ENCODE measurements around the gene RAB1A. TPM values are rescaled to one million over a fixed set of nuclear protein-coding genes. Genes with fewer than 3 reads are reported as not detected.
A peak's percentile ranks its signal among the peaks of the same experiment; 100 is the strongest.

RAB1A gene
- total and polyA plus RNA-seq, 9 of the 15 experiments (the other 6 are each of a cell fraction or from before 2014, with no cell fraction given), result 43.8 to 163 (median 67.7) TPM

GRCh38 chr2:65062843-65063825 is 66.8 kb downstream of the RAB1A start (continued):
- TF ChIP-seq SOX6 (IDR thresholded peaks at IDR 0.05) (0 out of 2 replicates have a peak, but pooled peaks have one; percentile 11), HNRNPH1 (optimal IDR thresholded peaks at IDR 0.05; ENCODE audit: low read depth, low read length) (no peak), KDM1A (IDR thresholded peaks at IDR 0.05) (0 out of 4 replicates have a peak, but pooled peaks of 1 of the 2 experiments have one; percentile 23), ZNF707 (CRISPR knock-in tag; conservative IDR thresholded peaks at IDR 0.05) (no peak), RFX1 (IDR thresholded peaks at IDR 0.05) (no peak), TSHZ1 (CRISPR knock-in tag; IDR thresholded peaks at IDR 0.05) (no peak), KLF16 (IDR thresholded peaks at IDR 0.05) (0 out of 2 replicates have a peak, but pooled peaks have one; percentile 36), CREM (IDR thresholded peaks at IDR 0.05; ENCODE audit: low read depth) (0 out of 2 replicates have a peak, but pooled peaks have one; percentile 23), POLR3G (IDR thresholded peaks at IDR 0.05; ENCODE audit: extremely low read depth, insufficient read length, insufficient replicate concordance) (no peak), CBFA2T2 (conservative IDR thresholded peaks at IDR 0.05) (peak; percentile 53; the same call in 1 of the 2 replicates), MAFF (IDR thresholded peaks at IDR 0.05; ENCODE audit: low read length) (peak; percentile 29; the same call in 1 of the 2 replicates), SFPQ (IDR thresholded peaks at IDR 0.05; ENCODE audit: low read depth, low read length) (no peak), ZNF695 (CRISPR knock-in tag; IDR thresholded peaks at IDR 0.05) (no peak), DACH1 (IDR thresholded peaks at IDR 0.05; ENCODE audit: partially characterized antibody) (peak; percentile 57), PBX2 (CRISPR knock-in tag; IDR thresholded peaks at IDR 0.05; ENCODE audit: low read depth) (no peak), PBX2 (tag; conservative IDR thresholded peaks at IDR 0.05; ENCODE audit: low read depth) (peak; percentile 66), ELF4 (CRISPR knock-in tag; IDR thresholded peaks at IDR 0.05) (no peak), CBFA2T3 (IDR thresholded peaks at IDR 0.05) (peak; percentile 63), ZNF586 (CRISPR knock-in tag; conservative IDR thresholded peaks at IDR 0.05) (no peak)

Data from K562 (cell line).